Small intestine (tissue), 16 donors: ENCODE measurements around the gene MINAR1. TPM values are rescaled to one million over a fixed set of nuclear protein-coding genes. Genes with fewer than 3 reads are reported as not detected.
A peak's percentile ranks its signal among the peaks of the same experiment; 100 is the strongest.

Experiments used
- DNase-seq, 2 donors: peaks; one replicate each; pipeline versions ENCODE4 v3.0.0 to v3.0.0-alpha.2; 2013
- FAIRE-seq: peaks from 2 replicates; lab custom pipeline; 2012; peaks lifted over from hg19 to GRCh38; lab: Jason Lieb, UNC
- H3K27ac ChIP-seq, 3 donors: one replicate each; pipeline ENCODE4 v1.5.1; 2013; ENCODE audit warnings: low read length in 2 of 3, mild to moderate bottlenecking in 2 of 3, control low read depth in 1 of 3, inconsistent platforms in 1 of 3, low read depth in 1 of 3, moderate library complexity in 1 of 3
- H3K27me3 ChIP-seq, 3 donors: one replicate each; pipeline ENCODE4 v1.6.1; 2013; ENCODE audit warnings: low read length in 3 of 3, inconsistent platforms in 1 of 3; ENCODE audit not compliant: control insufficient read depth in 3 of 3, insufficient read depth in 3 of 3
- H3K36me3 ChIP-seq, 3 donors: one replicate each; pipeline ENCODE4 v1.6.1; 2013; ENCODE audit warnings: low read length in 3 of 3, inconsistent platforms in 1 of 3, low read depth in 1 of 3, mild to moderate bottlenecking in 1 of 3, moderate library complexity in 1 of 3; ENCODE audit not compliant: control insufficient read depth in 3 of 3, insufficient read depth in 2 of 3
- H3K4me1 ChIP-seq, 3 donors: one replicate each; pipeline ENCODE4 v1.6.1; 2013; ENCODE audit warnings: low read length in 2 of 3, inconsistent platforms in 1 of 3, low read depth in 1 of 3, mild to moderate bottlenecking in 1 of 3, moderate library complexity in 1 of 3; ENCODE audit not compliant: control insufficient read depth in 3 of 3, insufficient read depth in 2 of 3
- H3K4me3 ChIP-seq, 3 donors: one replicate each; pipeline ENCODE4 v1.5.1; 2013; ENCODE audit warnings: low read length in 3 of 3, control low read depth in 1 of 3, inconsistent platforms in 1 of 3, low read depth in 1 of 3, mild to moderate bottlenecking in 1 of 3, moderate library complexity in 1 of 3
- H3K9me3 ChIP-seq, 2 donors: one replicate each; pipeline ENCODE4 v1.6.1; 2013; ENCODE audit warnings: low read depth in 1 of 2, low read length in 1 of 2; ENCODE audit not compliant: control insufficient read depth in 2 of 2, insufficient read depth in 1 of 2
- WGBS, 3 donors: extraction: QIAGEN DNeasy Blood & Tissue Kit; methylation state at CpG; one replicate each; pipeline ENCODE4 v1.1.7; 2013; 5-methylcytosine and 5-hydroxymethylcytosine counted together
- long read RNA-seq, 10 donors: transcript quantifications; one replicate each; lab custom pipeline, GENCODE V29; 2026
- polyA plus RNA-seq, 4 donors: library from polyadenylated mRNA; stranded (reverse) in 3 of 4; unstranded in 1 of 4; fragments of 200-250 nt in 3 of 4; fragments of 120-200 nt in 1 of 4; gene quantifications; one replicate each; pipeline versions ENCODE4 v1.2.1 to v1.2.3, GENCODE V29; 2013
- donor health status: healthy with polysubstance abuse.
- donor health status: control.
- donor health status: control.
- donor health status: Bipolar disorder and iron deficiency.
- donor health status: healthy.

The MINAR1 gene, protein sequence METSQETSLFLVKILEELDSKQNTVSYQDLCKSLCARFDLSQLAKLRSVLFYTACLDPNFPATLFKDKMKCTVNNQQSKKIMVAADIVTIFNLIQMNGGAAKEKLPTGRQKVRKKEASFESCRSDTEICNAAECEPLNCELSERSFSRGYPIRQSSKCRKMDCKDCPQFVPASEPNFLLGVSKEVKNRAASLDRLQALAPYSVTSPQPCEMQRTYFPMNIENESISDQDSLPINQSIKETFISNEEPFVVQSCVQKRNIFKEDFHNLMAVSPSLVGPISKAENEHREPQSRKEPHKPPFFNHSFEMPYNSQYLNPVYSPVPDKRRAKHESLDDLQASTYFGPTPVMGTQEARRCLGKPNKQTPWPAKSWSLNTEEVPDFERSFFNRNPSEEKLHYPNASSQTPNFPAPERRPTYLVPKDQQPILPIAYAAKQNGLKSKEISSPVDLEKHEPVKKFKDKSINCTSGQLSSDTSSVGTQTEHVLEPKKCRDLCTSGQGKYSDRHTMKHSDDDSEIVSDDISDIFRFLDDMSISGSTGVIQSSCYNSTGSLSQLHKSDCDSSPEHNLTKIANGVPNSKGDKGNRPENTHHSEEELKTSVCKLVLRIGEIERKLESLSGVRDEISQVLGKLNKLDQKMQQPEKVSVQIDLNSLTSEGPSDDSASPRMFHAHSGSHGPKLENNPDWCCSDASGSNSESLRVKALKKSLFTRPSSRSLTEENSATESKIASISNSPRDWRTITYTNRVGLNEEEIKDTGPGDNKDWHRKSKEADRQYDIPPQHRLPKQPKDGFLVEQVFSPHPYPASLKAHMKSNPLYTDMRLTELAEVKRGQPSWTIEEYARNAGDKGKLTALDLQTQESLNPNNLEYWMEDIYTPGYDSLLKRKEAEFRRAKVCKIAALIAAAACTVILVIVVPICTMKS
- polyA plus RNA-seq = under 1 TPM in 2 of 4 donors, not detected in 2; 0.16 to 0.43 TPM
- long read RNA-seq, donor 1 = 0 reads
- long read RNA-seq, donor 2 = 0 reads
- long read RNA-seq, donor 3 = 0 reads
- long read RNA-seq, donor 4 = 0 reads
- long read RNA-seq, donor 5 = 0 reads
- long read RNA-seq, donor 6 = 0 reads
- long read RNA-seq, donor 7 = 0 reads
- long read RNA-seq, donor 8 = 0 reads
- long read RNA-seq, donor 9 = 0 reads
- long read RNA-seq, donor 10 = 0 reads

DNA sequence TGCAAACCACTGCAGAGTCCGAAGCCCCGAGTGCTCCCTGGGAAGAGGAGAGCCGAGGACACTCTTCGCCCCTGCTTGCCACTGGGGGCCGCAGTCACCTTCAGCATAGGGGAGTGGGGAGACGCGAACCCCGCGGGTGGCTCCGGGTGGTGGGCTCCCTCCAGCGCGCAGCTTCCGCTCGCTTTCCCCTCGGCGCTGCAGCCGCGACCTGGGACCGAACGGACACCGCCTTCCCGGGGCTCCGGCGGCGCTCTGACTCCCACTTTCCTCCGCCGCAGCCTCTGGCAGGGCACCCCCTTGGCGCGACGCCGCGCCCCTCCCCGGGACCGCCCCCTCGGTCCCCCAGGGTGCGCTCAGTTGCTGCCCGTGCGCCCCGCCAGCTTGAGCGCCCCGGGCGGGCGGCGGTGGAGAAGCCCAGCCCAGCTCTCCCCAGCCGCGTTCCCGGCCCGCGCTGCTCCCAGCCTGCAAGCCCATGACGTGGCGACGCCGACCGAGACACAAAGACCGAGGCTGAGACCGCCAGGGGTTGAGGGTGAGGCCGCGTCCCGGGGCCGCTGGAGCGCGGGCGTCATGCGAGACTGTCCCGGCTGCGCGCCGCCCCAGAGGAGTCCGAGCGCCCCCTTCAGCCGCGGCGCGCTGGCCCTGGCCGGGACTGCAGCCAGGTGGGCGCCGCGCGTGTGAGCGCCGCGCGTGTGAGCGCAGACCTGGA is at the start of gene MINAR1:
MINAR1 (plus strand) TSS at position 701 of the 709 bp plus-strand sequence. CDS start 23,812 bp downstream, outside the sequence.
- Histone ChIP-seq H3K4me3 (peak within 1 kb of the TSS in 1 of 3 donors; percentile 24), H3K4me1 (no peaks in the 10 kb centered on the region), H3K36me3 (no peaks in the 10 kb centered on the region), H3K27me3 (peaks cover 9 to 58% (median 20%) of the 10 kb centered on the region in 3 donors), H3K27ac (no peak within 1 kb of the TSS), H3K9me3 (no peaks in the 10 kb centered on the region)
- WGBS, 3 donors = 1% methylated on average over 65 to 84 of the region's 84 CpGs
- no peak for FAIRE-seq
- peak in 1 of 2 donors; percentile 39 for DNase-seq

DNA sequence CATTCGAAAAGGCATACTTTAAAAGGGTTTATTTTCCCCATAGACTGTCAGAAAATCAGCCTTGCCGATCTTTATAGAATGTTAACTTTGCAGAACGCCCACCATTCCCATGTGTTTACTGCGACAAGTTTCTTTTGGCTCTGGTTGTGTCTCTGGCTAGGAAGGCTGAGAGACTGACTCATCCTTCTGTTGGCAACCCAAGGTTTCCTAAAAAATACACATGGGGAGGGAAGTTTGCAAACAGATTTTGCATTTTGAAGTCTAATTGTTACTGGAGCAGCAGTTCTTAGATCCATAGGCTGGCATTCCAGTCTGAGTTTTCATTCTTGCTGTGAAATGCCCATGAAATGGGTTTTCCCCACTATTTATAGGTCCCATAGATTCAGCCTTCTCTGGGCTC is 37.9 kb upstream of the MINAR1 start:
- Histone ChIP-seq H3K4me1 (no peaks in the 10 kb centered on the region), H3K27ac (no peak overlapping the region), H3K9me3 (no peaks in the 10 kb centered on the region), H3K4me3 (no peak overlapping the region), H3K36me3 (no peaks in the 10 kb centered on the region), H3K27me3 (no peaks in the 10 kb centered on the region)
- no peak for DNase-seq
- no peak for FAIRE-seq
- WGBS, 3 donors = 76 to 93% (median 83%) methylated on average over 4 of the region's 4 CpGs

DNA sequence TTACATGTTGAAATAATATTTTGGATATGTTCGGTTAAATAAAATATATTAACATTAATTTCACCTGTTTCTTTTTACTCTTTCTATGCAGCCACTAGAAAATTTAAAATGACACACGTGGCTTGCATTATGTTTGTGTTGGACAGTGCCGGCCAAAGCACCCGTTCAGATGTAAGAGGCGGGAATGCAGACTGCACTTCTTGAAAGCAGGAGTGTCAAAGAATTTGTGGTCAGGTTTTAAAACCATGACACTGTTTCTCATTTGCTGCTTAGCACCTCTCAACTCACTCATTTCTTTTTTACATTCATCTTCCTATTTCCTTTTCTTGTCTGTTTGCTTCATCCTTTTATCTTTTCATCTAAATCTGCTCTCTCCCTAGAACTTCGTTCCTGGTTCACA is 35.3 kb upstream of the MINAR1 start:
- FAIRE-seq (no peak), DNase-seq (no peak)
- H3K27me3 ChIP-seq = no peaks in the 10 kb centered on the region
- H3K4me3 ChIP-seq = no peak overlapping the region
- WGBS, 3 donors = 70 to 76% (median 75%) methylated on average over 6 of the region's 6 CpGs
- H3K27ac ChIP-seq = no peak overlapping the region
- no peaks in the 10 kb centered on the region for H3K36me3 ChIP-seq
- H3K9me3 ChIP-seq = no peaks in the 10 kb centered on the region
- no peaks in the 10 kb centered on the region for H3K4me1 ChIP-seq

GRCh38 chr15:79397269-79397910 is 34.7 kb upstream of the MINAR1 start:
- Histone ChIP-seq H3K27ac (no peak overlapping the region), H3K4me1 (no peaks in the 10 kb centered on the region), H3K9me3 (no peaks in the 10 kb centered on the region), H3K36me3 (no peaks in the 10 kb centered on the region), H3K4me3 (no peak overlapping the region), H3K27me3 (no peaks in the 10 kb centered on the region)
- DNase-seq (no peak), FAIRE-seq (no peak)
- 80 to 93% (median 91%) methylated on average over 3 of the region's 3 CpGs for WGBS, 3 donors

DNA sequence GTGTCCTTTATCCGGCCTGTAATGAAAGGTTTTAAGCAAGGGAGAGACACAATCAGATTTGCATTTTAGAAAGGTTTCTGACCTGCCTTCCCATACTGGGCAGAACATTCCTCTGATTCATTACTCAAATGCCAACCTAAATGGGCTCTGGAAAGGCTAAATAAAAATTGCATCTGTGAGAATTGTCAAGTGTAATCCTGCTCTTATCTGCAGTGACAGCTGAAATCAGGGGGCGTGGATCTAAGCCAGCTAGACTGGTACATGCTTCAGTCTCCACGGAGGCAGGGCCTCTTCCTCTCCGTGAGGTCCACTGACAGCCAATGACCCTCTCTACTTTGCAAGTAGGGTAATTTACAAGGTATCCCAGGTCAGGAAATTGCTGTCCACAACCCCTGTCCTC is 32.5 kb upstream of the MINAR1 start:
- 65 to 76% (median 71%) methylated on average over 4 of the region's 4 CpGs for WGBS, 3 donors
- no peak for FAIRE-seq

GRCh38 chr15:79400650-79401049 is 31.5 kb upstream of the MINAR1 start:
- Histone ChIP-seq H3K4me1 (no peaks in the 10 kb centered on the region), H3K36me3 (no peaks in the 10 kb centered on the region), H3K9me3 (no peaks in the 10 kb centered on the region), H3K4me3 (no peak overlapping the region), H3K27ac (no peak overlapping the region), H3K27me3 (no peaks in the 10 kb centered on the region)
- WGBS, 3 donors = 66 to 89% (median 84%) methylated on average over 3 of the region's 3 CpGs
- FAIRE-seq = no peak
- no peak for DNase-seq

More for the DNA sequence above, 32.5 kb upstream of the MINAR1 start:
- H3K36me3 ChIP-seq = no peaks in the 10 kb centered on the region
- no peaks in the 10 kb centered on the region for H3K27me3 ChIP-seq
- no peak for DNase-seq
- H3K27ac ChIP-seq = no peak overlapping the region
- no peaks in the 10 kb centered on the region for H3K9me3 ChIP-seq
- no peak overlapping the region for H3K4me3 ChIP-seq
- H3K4me1 ChIP-seq = no peaks in the 10 kb centered on the region

DNA sequence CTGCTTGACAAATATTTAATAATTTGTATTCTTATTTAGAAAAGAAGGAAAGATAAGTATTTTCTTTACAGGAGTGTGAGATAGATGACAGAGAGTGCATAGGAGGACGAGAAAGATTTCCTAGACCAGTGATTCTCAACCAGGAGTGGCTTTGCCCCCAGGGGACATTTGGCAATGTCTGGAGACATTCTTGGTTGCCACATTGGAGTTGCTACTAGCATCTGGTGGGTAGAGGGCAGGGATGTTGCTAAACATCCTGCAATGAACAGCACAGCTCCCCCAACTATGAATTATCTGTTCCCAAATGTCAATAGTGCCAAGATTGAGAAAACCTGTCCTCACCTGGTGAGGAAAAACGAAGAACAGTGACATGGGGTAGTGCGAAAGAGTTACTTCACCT is 30.8 kb upstream of the MINAR1 start:
- FAIRE-seq = no peak

More for the DNA sequence above, 30.8 kb upstream of the MINAR1 start:
- Histone ChIP-seq H3K9me3 (no peaks in the 10 kb centered on the region), H3K27me3 (no peaks in the 10 kb centered on the region), H3K4me3 (no peak overlapping the region), H3K36me3 (no peaks in the 10 kb centered on the region), H3K4me1 (no peaks in the 10 kb centered on the region), H3K27ac (no peak overlapping the region)
- 60 to 63% (median 60%) methylated on average over 3 of the region's 3 CpGs for WGBS, 3 donors
- no peak for DNase-seq
